ENCODE data around the gene LSAMP. TPM values are rescaled to one million over a fixed set of nuclear protein-coding genes. Genes with fewer than 3 reads are reported as not detected.

The LSAMP gene
- total and polyA plus RNA-seq, 2 experiments from 2014 or later: 4.6 to 6.0 TPM

- Histone ChIP-seq H3K9me3 (ENCODE audit: low read depth) (no peaks in the 10 kb centered on the region), H3K36me3 (no peaks in the 10 kb centered on the region), H3K27me3 (no peaks in the 10 kb centered on the region), H3K4me3 (no peak overlapping the region), H3K27ac (no peak overlapping the region), H3K4me1 (ENCODE audit: low read depth) (no peaks in the 10 kb centered on the region)
- DNase-seq (ENCODE audit: low read depth in 1 of 2, low spot score in 1 of 2): no peak
- no peak for TF ChIP-seq CTCF (IDR thresholded peaks at IDR 0.05; ENCODE audit: low read depth, low read length)
These were observed 279.6 kb downstream of the LSAMP start for GRCh38 chr3:116165641-116166040.

- Histone ChIP-seq H3K36me3 (no peaks in the 10 kb centered on the region), H3K27ac (no peak overlapping the region), H3K27me3 (no peaks in the 10 kb centered on the region), H3K4me3 (no peak overlapping the region), H3K4me1 (ENCODE audit: low read depth) (no peaks in the 10 kb centered on the region), H3K9me3 (ENCODE audit: low read depth) (no peaks in the 10 kb centered on the region)
- TF ChIP-seq CTCF (IDR thresholded peaks at IDR 0.05; ENCODE audit: low read depth, low read length): no peak
- DNase-seq (ENCODE audit: low read depth in 1 of 2, low spot score in 1 of 2): no peak
These were observed 280.2 kb downstream of the LSAMP start for GRCh38 chr3:116165135-116165534.

GRCh38 chr3:116164039-116164438 lies 281.2 kb downstream of the LSAMP start:
- DNase-seq (ENCODE audit: low read depth in 1 of 2, low spot score in 1 of 2): no peak
- Histone ChIP-seq H3K4me3 (no peak overlapping the region), H3K4me1 (ENCODE audit: low read depth) (no peaks in the 10 kb centered on the region), H3K27ac (no peak overlapping the region), H3K36me3 (no peaks in the 10 kb centered on the region), H3K9me3 (ENCODE audit: low read depth) (no peaks in the 10 kb centered on the region), H3K27me3 (no peaks in the 10 kb centered on the region)
- no peak for TF ChIP-seq CTCF (IDR thresholded peaks at IDR 0.05; ENCODE audit: low read depth, low read length)

- TF ChIP-seq CTCF (IDR thresholded peaks at IDR 0.05; ENCODE audit: low read depth, low read length): no peak
- Histone ChIP-seq H3K36me3 (no peaks in the 10 kb centered on the region), H3K27me3 (no peaks in the 10 kb centered on the region), H3K9me3 (ENCODE audit: low read depth) (no peaks in the 10 kb centered on the region), H3K4me1 (ENCODE audit: low read depth) (no peaks in the 10 kb centered on the region), H3K4me3 (no peak overlapping the region), H3K27ac (no peak overlapping the region)
- DNase-seq (ENCODE audit: low read depth in 1 of 2, low spot score in 1 of 2): no peak
These were observed 283.4 kb downstream of the LSAMP start for GRCh38 chr3:116161575-116162525.

- no peaks in the 10 kb centered on the region for H3K27me3 ChIP-seq
- no peaks in the 10 kb centered on the region for H3K36me3 ChIP-seq
- no peak for DNase-seq (ENCODE audit: low read depth in 1 of 2, low spot score in 1 of 2)
- H3K9me3 ChIP-seq (ENCODE audit: low read depth): no peaks in the 10 kb centered on the region
- TF ChIP-seq CTCF (IDR thresholded peaks at IDR 0.05; ENCODE audit: low read depth, low read length): no peak
- no peak overlapping the region for H3K27ac ChIP-seq
- H3K4me3 ChIP-seq: no peak overlapping the region
- H3K4me1 ChIP-seq (ENCODE audit: low read depth): no peaks in the 10 kb centered on the region
These were observed 284.7 kb downstream of the LSAMP start for GRCh38 chr3:116160594-116160993.
